ENCODE data around the gene LAGE3. TPM values are rescaled to one million over a fixed set of nuclear protein-coding genes. Genes with fewer than 3 reads are reported as not detected.

Gene LAGE3
- total and polyA plus RNA-seq, 2 of the 8 experiments (the other 6 are each of a cell fraction or from before 2014, with no cell fraction given) = 44.5 to 102 TPM

- no peak for TF ChIP-seq E2F6 (IDR thresholded peaks at IDR 0.05)
- no peak for TF ChIP-seq SAP30 (IDR thresholded peaks at IDR 0.05; ENCODE audit: insufficient read depth, insufficient replicate concordance, low read length)
- TF ChIP-seq ZNF274 (IDR thresholded peaks at IDR 0.05; ENCODE audit: borderline replicate concordance, extremely low read depth, low read length) = no peak
- TF ChIP-seq SP4 (IDR thresholded peaks at IDR 0.05; ENCODE audit: low read length) = no peak
Observed at GRCh38 chrX:154435171-154435733, 43.8 kb downstream of the LAGE3 start (continued).
